ENCODE data around the gene EFHB. TPM values are rescaled to one million over a fixed set of nuclear protein-coding genes. Genes with fewer than 3 reads are reported as not detected.

The EFHB gene
- total RNA-seq, 1 donor from 2014 or later, result 2.0 TPM

- no peak overlapping the region for H3K4me2 ChIP-seq
- no peak overlapping the region for H3K9ac ChIP-seq
- H3K27ac Mint-ChIP-seq, result no peak overlapping the region
- no peaks in the 10 kb centered on the region for H3F3A ChIP-seq (ENCODE audit: low read depth)
- H3K27me3 ChIP-seq, result no peaks in the 10 kb centered on the region
- H3K4me1 ChIP-seq, result peaks cover 6% of the 10 kb centered on the region
- TF ChIP-seq EZH2 (IDR thresholded peaks at IDR 0.05) (no peak), CTCF (IDR thresholded peaks at IDR 0.05) (no peak), EZH2phosphoT487 (IDR thresholded peaks at IDR 0.05) (no peak)
- no peaks in the 10 kb centered on the region for H3K9me3 Mint-ChIP-seq
- H3K27me3 Mint-ChIP-seq (ENCODE audit: insufficient read depth, low read depth), result peaks cover 4% of the 10 kb centered on the region
- no peak overlapping the region for H3K4me3 Mint-ChIP-seq
- H2AFZ ChIP-seq (replicated peaks), result no peak overlapping the region
- H3K36me3 ChIP-seq, result no peaks in the 10 kb centered on the region
- H3K9me3 ChIP-seq (ENCODE audit: low read depth), result no peaks in the 10 kb centered on the region
- H4K20me1 ChIP-seq (ENCODE audit: low read depth), result no peaks in the 10 kb centered on the region
- peaks cover 7% of the 10 kb centered on the region for H3K4me1 Mint-ChIP-seq
- no peak for DNase-seq (ENCODE audit: low spot score)
- H3K36me3 Mint-ChIP-seq, result no peaks in the 10 kb centered on the region
- no peak overlapping the region for H3K4me3 ChIP-seq
- no peaks in the 10 kb centered on the region for H3K79me2 ChIP-seq (ENCODE audit: low read depth)
- no peak overlapping the region for H3K27ac ChIP-seq
These were observed 1.6 kb downstream of the EFHB start for GRCh38 chr3:19932422-19932821.

GRCh38 chr3:19931767-19932188 is 2.2 kb downstream of the EFHB start:
- TF ChIP-seq EZH2 (IDR thresholded peaks at IDR 0.05) (no peak), CTCF (IDR thresholded peaks at IDR 0.05) (no peak), EZH2phosphoT487 (IDR thresholded peaks at IDR 0.05) (no peak)
- H3K36me3 ChIP-seq, result no peaks in the 10 kb centered on the region
- no peaks in the 10 kb centered on the region for H3K27me3 ChIP-seq
- no peaks in the 10 kb centered on the region for H3F3A ChIP-seq (ENCODE audit: low read depth)
- Mint-ChIP-seq H3K4me1 (peaks cover 7% of the 10 kb centered on the region), H3K27me3 (ENCODE audit: insufficient read depth, low read depth) (peaks cover 4% of the 10 kb centered on the region), H3K27ac (no peak overlapping the region), H3K36me3 (no peaks in the 10 kb centered on the region), H3K4me3 (no peak overlapping the region), H3K9me3 (no peaks in the 10 kb centered on the region)
- H2AFZ ChIP-seq (replicated peaks), result no peak overlapping the region
- no peak overlapping the region for H3K4me3 ChIP-seq
- no peak overlapping the region for H3K4me2 ChIP-seq
- no peaks in the 10 kb centered on the region for H3K9me3 ChIP-seq (ENCODE audit: low read depth)
- no peak overlapping the region for H3K27ac ChIP-seq
- DNase-seq (ENCODE audit: low spot score), result no peak
- no peaks in the 10 kb centered on the region for H4K20me1 ChIP-seq (ENCODE audit: low read depth)
- H3K4me1 ChIP-seq, result peaks cover 6% of the 10 kb centered on the region
- H3K79me2 ChIP-seq (ENCODE audit: low read depth), result no peaks in the 10 kb centered on the region
- no peak overlapping the region for H3K9ac ChIP-seq

GRCh38 chr3:19931180-19931692 is 2.8 kb downstream of the EFHB start:
- Histone ChIP-seq H3K4me2 (no peak overlapping the region), H4K20me1 (ENCODE audit: low read depth) (no peaks in the 10 kb centered on the region), H3K4me1 (peaks cover 6% of the 10 kb centered on the region), H3K36me3 (no peaks in the 10 kb centered on the region), H3K9ac (no peak overlapping the region), H2AFZ (replicated peaks) (peak overlapping the region; percentile 63), H3K27ac (no peak overlapping the region), H3F3A (ENCODE audit: low read depth) (no peaks in the 10 kb centered on the region), H3K9me3 (ENCODE audit: low read depth) (no peaks in the 10 kb centered on the region), H3K4me3 (no peak overlapping the region), H3K27me3 (no peaks in the 10 kb centered on the region), H3K79me2 (ENCODE audit: low read depth) (no peaks in the 10 kb centered on the region)
- TF ChIP-seq EZH2phosphoT487 (IDR thresholded peaks at IDR 0.05) (no peak), EZH2 (IDR thresholded peaks at IDR 0.05) (no peak), CTCF (IDR thresholded peaks at IDR 0.05) (no peak)
- H3K27ac Mint-ChIP-seq, result no peak overlapping the region
- H3K4me3 Mint-ChIP-seq, result no peak overlapping the region
- no peak for DNase-seq (ENCODE audit: low spot score)
- peaks cover 7% of the 10 kb centered on the region for H3K4me1 Mint-ChIP-seq
- peaks cover 4% of the 10 kb centered on the region for H3K27me3 Mint-ChIP-seq (ENCODE audit: insufficient read depth, low read depth)
- no peaks in the 10 kb centered on the region for H3K9me3 Mint-ChIP-seq
- H3K36me3 Mint-ChIP-seq, result no peaks in the 10 kb centered on the region

Data from neural progenitor cell (in vitro differentiated cells).